Osteoblast (primary cell): ENCODE measurements around the gene IPO4. TPM values are rescaled to one million over a fixed set of nuclear protein-coding genes. Genes with fewer than 3 reads are reported as not detected.

ENCODE experiments used
- DNase-seq: peaks from one replicate; pipeline ENCODE4 v3.0.0; 2011; ENCODE audit warnings: low spot score, mixed read lengths; ENCODE audit not compliant: insufficient read length; ENCODE audit errors: missing footprints
- H2AFZ ChIP-seq: 2 replicates; pipeline ENCODE4 v1.6.0; 2011; ENCODE audit warnings: mild to moderate bottlenecking, low read length
- H3K27ac ChIP-seq: 2 replicates; pipeline ENCODE4 v1.5.1; 2011; ENCODE audit warnings: mild to moderate bottlenecking, low read depth, low read length, moderate library complexity
- H3K27me3 ChIP-seq: 2 replicates; pipeline ENCODE4 v1.6.0; 2012; ENCODE audit warnings: mild to moderate bottlenecking, control low read depth, inconsistent platforms, low read length, moderate library complexity; ENCODE audit not compliant: insufficient read depth
- H3K36me3 ChIP-seq: 2 replicates; pipeline ENCODE4 v1.5.1; 2011; ENCODE audit warnings: mild to moderate bottlenecking, low read length, control low read depth, moderate library complexity; ENCODE audit not compliant: insufficient read depth
- H3K4me1 ChIP-seq: 2 replicates; pipeline ENCODE4 v1.5.1; 2011; ENCODE audit warnings: mild to moderate bottlenecking, low read length, control low read depth, moderate library complexity; ENCODE audit not compliant: insufficient read depth
- H3K4me2 ChIP-seq: 2 replicates; pipeline ENCODE4 v1.6.0; 2011; ENCODE audit warnings: mild to moderate bottlenecking, low read length; ENCODE audit not compliant: insufficient read depth
- H3K4me3 ChIP-seq: fragments of 200-600 bp; sonication (generic); 3 replicates; pipeline ENCODE4 v1.5.1; 2012; ENCODE audit warnings: mild to moderate bottlenecking, low read length, inconsistent platforms; ENCODE audit not compliant: insufficient read depth
- H3K79me2 ChIP-seq: 2 replicates; pipeline ENCODE4 v1.6.0; 2012; ENCODE audit warnings: mild to moderate bottlenecking, low read length, control low read depth, inconsistent platforms; ENCODE audit not compliant: insufficient read depth
- H3K9me3 ChIP-seq: 2 replicates; pipeline ENCODE4 v1.5.1; 2011; ENCODE audit warnings: low read depth, low read length, control low read depth
- H4K20me1 ChIP-seq: 2 replicates; pipeline ENCODE4 v1.6.0; 2012; ENCODE audit warnings: mild to moderate bottlenecking, low read length, control low read depth; ENCODE audit not compliant: insufficient read depth
- total RNA-seq: library from RNA; depleted of rRNA; stranded (reverse); fragments of >200 nt; gene quantifications from 2 replicates; pipeline ENCODE4 v1.2.3, GENCODE V29; 2012
- TF ChIP-seq, protein P1 (sequence below): IDR thresholded peaks from 2 replicates; pipeline ENCODE4 v1.5.1; 2011; ENCODE audit warnings: mild to moderate bottlenecking, low read depth, low read length, moderate library complexity; ENCODE audit errors: extremely low read depth

Gene IPO4
- total RNA-seq, 1 donor = 47.0 TPM

DNA sequence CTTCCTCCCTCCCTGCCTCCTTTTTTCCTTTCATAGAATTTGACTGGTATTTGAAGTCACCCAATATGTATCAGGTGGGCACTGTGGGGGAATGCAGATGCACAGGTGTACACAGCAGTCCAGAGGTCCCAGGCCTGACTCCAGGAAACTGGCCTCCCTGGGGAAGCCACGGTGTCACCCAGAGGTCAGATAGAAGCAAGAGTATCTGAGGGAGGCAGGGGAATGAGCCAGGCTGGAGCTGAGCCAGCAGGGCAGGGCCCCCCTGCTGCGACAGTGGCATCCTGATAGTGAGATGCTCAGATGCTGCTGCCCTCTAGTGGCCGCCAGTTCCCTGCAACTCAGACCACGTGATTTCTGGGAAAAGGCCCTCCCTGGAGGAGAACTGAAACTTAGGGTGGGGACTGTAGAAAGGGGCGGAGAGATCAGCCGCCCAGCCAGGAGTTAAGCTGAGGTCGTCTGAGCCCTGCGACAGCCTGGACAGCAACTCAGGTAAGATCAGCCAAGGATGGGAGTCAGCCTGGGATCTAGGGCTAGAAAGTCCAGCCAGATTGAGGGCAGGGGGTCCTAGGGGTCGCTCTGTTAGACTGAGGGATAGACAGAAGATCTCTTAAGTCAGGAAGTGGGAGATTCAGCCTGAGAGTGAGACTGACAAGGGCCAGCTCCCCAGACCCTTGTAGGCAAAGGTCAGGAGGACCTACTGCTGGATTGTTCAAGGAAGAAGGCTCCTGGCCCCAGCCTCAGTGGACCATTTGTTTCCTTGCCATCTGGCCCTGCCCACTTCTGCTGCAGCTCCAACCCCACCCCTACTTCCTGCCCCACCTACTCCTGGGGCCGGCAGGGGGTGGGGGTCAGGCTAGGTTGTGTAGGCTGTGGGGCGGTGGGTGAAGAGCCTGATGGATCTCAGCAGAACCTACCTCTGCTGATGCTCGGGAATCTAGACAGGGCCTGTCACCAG lies 27.5 kb downstream of the IPO4 start, which contains the start of gene IRF9:
TSS of gene IRF9 (plus strand) at position 416 of the 955 bp plus-strand sequence. CDS start 880 bp downstream, outside the sequence.
- H3K27me3 ChIP-seq = no peaks in the 10 kb centered on the region
- no peaks in the 10 kb centered on the region for H3K9me3 ChIP-seq
- peak; percentile 98 for DNase-seq
- H3K27ac ChIP-seq = peak within 1 kb of the TSS; percentile 88
- peaks cover 23% of the 10 kb centered on the region for H3K79me2 ChIP-seq
- H3K4me3 ChIP-seq = peak within 1 kb of the TSS; percentile 82
- H3K4me2 ChIP-seq = peak within 1 kb of the TSS; percentile 97
- H2AFZ ChIP-seq = peak within 1 kb of the TSS; percentile 42
- peaks cover 6% of the 10 kb centered on the region for H4K20me1 ChIP-seq
- H3K36me3 ChIP-seq = peaks cover 74% of the 10 kb centered on the region
- TF ChIP-seq, protein P1, sequence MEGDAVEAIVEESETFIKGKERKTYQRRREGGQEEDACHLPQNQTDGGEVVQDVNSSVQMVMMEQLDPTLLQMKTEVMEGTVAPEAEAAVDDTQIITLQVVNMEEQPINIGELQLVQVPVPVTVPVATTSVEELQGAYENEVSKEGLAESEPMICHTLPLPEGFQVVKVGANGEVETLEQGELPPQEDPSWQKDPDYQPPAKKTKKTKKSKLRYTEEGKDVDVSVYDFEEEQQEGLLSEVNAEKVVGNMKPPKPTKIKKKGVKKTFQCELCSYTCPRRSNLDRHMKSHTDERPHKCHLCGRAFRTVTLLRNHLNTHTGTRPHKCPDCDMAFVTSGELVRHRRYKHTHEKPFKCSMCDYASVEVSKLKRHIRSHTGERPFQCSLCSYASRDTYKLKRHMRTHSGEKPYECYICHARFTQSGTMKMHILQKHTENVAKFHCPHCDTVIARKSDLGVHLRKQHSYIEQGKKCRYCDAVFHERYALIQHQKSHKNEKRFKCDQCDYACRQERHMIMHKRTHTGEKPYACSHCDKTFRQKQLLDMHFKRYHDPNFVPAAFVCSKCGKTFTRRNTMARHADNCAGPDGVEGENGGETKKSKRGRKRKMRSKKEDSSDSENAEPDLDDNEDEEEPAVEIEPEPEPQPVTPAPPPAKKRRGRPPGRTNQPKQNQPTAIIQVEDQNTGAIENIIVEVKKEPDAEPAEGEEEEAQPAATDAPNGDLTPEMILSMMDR = peak; percentile 98
- H3K4me1 ChIP-seq = peaks cover 11% of the 10 kb centered on the region

DNA sequence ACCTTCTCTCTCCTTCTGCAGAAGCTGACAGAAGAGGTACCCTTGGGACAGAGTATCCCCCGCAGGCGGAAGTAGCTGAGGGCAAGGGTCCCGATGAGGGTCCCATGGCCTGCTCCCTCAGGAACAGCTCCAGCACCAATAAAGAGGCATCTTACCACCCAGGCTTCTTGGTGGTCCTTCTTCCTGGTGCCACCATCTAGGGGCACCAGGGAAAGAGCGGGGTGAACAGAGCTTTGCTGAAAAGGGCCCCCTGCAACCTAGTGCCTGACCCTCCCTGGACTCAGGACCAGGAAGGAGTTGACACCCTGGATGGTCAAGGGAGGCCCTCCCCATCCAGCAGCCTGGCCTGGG lies 28.1 kb downstream of the IPO4 start:
- H3K4me2 ChIP-seq = no peak overlapping the region
- no peaks in the 10 kb centered on the region for H3K9me3 ChIP-seq
- H3K36me3 ChIP-seq = peaks cover 74% of the 10 kb centered on the region
- peak overlapping the region; percentile 88 for H3K27ac ChIP-seq
- DNase-seq = no peak
- no peak overlapping the region for H2AFZ ChIP-seq
- no peaks in the 10 kb centered on the region for H3K27me3 ChIP-seq
- peaks cover 11% of the 10 kb centered on the region for H3K4me1 ChIP-seq
- TF ChIP-seq, protein P1 = no peak
- H3K4me3 ChIP-seq = no peak overlapping the region
- peaks cover 6% of the 10 kb centered on the region for H4K20me1 ChIP-seq
- peaks cover 23% of the 10 kb centered on the region for H3K79me2 ChIP-seq

DNA sequence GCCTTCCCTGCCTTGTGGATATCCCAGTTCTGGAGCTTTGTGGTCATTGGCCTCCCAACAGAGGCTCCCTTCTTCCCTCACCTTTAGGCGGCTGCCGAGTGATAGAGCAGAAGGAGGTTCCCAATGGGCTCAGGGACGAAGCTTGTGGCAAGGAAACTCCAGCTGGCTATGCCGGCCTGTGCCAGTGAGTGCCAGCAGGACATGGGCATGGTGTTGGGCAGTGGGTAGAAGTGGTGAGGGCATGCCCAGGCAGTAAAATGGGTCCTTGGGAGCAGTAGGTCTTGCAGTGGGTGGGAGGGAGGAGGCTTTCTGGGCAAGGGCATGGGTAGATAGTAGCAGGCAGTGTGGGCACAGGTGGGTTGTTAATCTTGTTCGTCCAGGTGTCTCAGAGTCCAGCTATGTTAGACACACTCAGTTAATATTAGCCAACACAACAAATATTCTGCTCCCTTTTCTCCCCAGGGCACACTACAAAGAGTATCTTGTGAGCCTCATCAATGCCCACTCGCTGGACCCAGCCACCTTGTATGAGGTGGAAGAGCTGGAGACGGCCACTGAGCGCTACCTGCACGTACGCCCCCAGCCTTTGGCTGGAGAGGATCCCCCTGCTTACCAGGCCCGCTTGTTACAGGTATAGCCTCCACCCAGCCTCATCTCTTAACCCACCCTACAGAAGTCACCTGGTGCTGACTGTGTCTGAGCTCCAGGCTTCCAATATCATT lies 28.7 kb downstream of the IPO4 start:
- Histone ChIP-seq H3K36me3 (peaks cover 74% of the 10 kb centered on the region), H3K4me3 (no peak overlapping the region), H3K9me3 (no peaks in the 10 kb centered on the region), H4K20me1 (peaks cover 4% of the 10 kb centered on the region), H3K27me3 (no peaks in the 10 kb centered on the region), H3K4me1 (peaks cover 11% of the 10 kb centered on the region), H3K79me2 (peaks cover 23% of the 10 kb centered on the region), H3K27ac (no peak overlapping the region), H3K4me2 (no peak overlapping the region), H2AFZ (no peak overlapping the region)
- TF ChIP-seq, protein P1 = no peak
- DNase-seq = peak; percentile 41

DNA sequence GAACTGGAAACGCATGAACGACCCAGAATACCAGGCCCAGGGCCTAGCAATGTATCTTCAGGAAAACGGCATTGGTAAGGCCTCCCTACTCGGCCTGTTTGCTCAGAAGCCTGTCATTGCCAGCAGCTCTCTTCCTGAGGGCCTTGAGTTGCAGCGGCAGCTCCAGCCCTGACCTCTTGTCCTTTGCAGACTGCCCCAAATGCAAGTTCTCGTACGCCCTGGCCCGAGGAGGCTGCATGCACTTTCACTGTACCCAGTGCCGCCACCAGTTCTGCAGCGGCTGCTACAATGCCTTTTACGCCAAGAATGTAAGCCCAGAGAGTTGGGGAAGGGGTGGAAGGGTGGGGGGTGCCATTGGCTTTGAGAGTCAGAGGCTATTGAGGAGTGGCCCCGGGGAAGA lies 31.3 kb downstream of the IPO4 start:
- Histone ChIP-seq H3K4me1 (peaks cover 11% of the 10 kb centered on the region), H3K4me3 (no peak overlapping the region), H3K9me3 (no peaks in the 10 kb centered on the region), H3K27ac (no peak overlapping the region), H4K20me1 (peaks cover 4% of the 10 kb centered on the region), H3K4me2 (no peak overlapping the region), H3K27me3 (no peaks in the 10 kb centered on the region), H2AFZ (no peak overlapping the region), H3K79me2 (peaks cover 13% of the 10 kb centered on the region), H3K36me3 (peaks cover 65% of the 10 kb centered on the region)
- no peak for DNase-seq
- TF ChIP-seq, protein P1 = no peak
